K562 (cell line): ENCODE results near the gene FDPS. TPM values are rescaled to one million over a fixed set of nuclear protein-coding genes. Genes with fewer than 3 reads are reported as not detected.

Experiments used
- ATAC-seq: fragments of 200-7000 bp; cut with Tn5 transposase; 3 replicates; pipeline ENCODE4 v1.9.1; 2020; ENCODE audit warnings: moderate library complexity
- BruUV-seq: library from RNA; stranded (reverse); fragments of 400-500 nt; replicated peaks from 2 replicates; lab custom pipeline; 2021; lab: Mats Ljungman, UMichigan
- CTCF ChIA-PET: fragments of 300-600 bp; formaldehyde crosslinking; extraction: SDS; loops from one replicate; lab custom pipeline; 2021; ENCODE audit warnings: low intra/inter-chr PET ratio; lab: Yijun Ruan, JAX
- POLR2A ChIA-PET: fragments of 300-600, 350-650 bp; sonication (Branson Sonifier 250); formaldehyde crosslinking; extraction: SDS; loops from one replicate; lab custom pipeline; 2021; ENCODE audit warnings: antibody characterized with exemption, inconsistent platforms; lab: Yijun Ruan, JAX
- DNase-seq, 4 experiments: peaks; one replicate each; pipeline versions ENCODE4 v3.0.0 to v3.0.0-alpha.2; 2011 to 2018; ENCODE audit warnings: low spot score in 3 of 4, mixed read lengths in 3 of 4; ENCODE audit errors: extremely low read depth in 1 of 4
- FAIRE-seq: peaks from 2 replicates; lab custom pipeline; 2011; peaks lifted over from hg19 to GRCh38; lab: Jason Lieb, UNC
- H2AFZ ChIP-seq: 2 replicates; pipeline ENCODE4 v1.6.0; 2011; ENCODE audit warnings: low read depth, low read length, control low read depth, inconsistent platforms
- H3K27ac ChIP-seq: fragments of 200-600 bp; 3 replicates; pipeline ENCODE4 v1.8.0; 2011; ENCODE audit warnings: low read depth, mild to moderate bottlenecking, control low read depth, inconsistent platforms, low read length, moderate library complexity, mixed read lengths; ENCODE audit errors: extremely low read depth
- H3K27me3 ChIP-seq, 2 experiments: fragments of 300-600 bp in 1 of 2; 2 replicates in 1 of 2; 3 replicates in 1 of 2; pipeline versions ENCODE4 v1.6.0 to v1.8.0; 2011; ENCODE audit warnings: inconsistent platforms in 2 of 2, low read length in 2 of 2, mild to moderate bottlenecking in 1 of 2, mixed read lengths in 1 of 2, moderate library complexity in 1 of 2; ENCODE audit not compliant: control insufficient read depth in 2 of 2, insufficient read depth in 2 of 2
- H3K36me3 ChIP-seq: fragments of 300-600 bp; 3 replicates; pipeline ENCODE4 v1.8.0; 2011; ENCODE audit warnings: mild to moderate bottlenecking, low read length, inconsistent platforms; ENCODE audit not compliant: control insufficient read depth, insufficient read depth
- H3K4me1 ChIP-seq, 2 experiments: fragments of 200-600 bp in 1 of 2; replicated peaks in 1 of 2; 2 replicates in 1 of 2; 3 replicates in 1 of 2; pipeline versions ENCODE4 v1.5.1 to v1.8.0; 2011; ENCODE audit warnings: inconsistent platforms in 2 of 2, low read length in 2 of 2, mild to moderate bottlenecking in 1 of 2, mixed read lengths in 1 of 2, moderate library complexity in 1 of 2; ENCODE audit not compliant: control insufficient read depth in 2 of 2, insufficient read depth in 2 of 2
- H3K4me2 ChIP-seq: 2 replicates; pipeline ENCODE4 v1.6.1; 2011; ENCODE audit warnings: low read length, control low read depth, inconsistent platforms, mixed read lengths; ENCODE audit not compliant: insufficient read depth
- H3K4me3 ChIP-seq: fragments of 200-600 bp; sonication (generic), shearing (Covaris generic); 2 replicates; pipeline ENCODE4 v1.5.1; 2016; ENCODE audit warnings: control low read depth, inconsistent platforms
- H3K79me2 ChIP-seq: fragments of 200-600 bp; 3 replicates; pipeline ENCODE4 v1.8.0; 2011; ENCODE audit warnings: low read length, inconsistent platforms; ENCODE audit not compliant: control insufficient read depth, insufficient read depth
- H3K9ac ChIP-seq, 2 experiments: 2 replicates each; pipeline versions ENCODE4 v1.6.0 to v1.6.1; 2011; ENCODE audit warnings: low read depth in 2 of 2, low read length in 2 of 2, control low read depth in 1 of 2, inconsistent platforms in 1 of 2, mild to moderate bottlenecking in 1 of 2, mixed read lengths in 1 of 2; ENCODE audit not compliant: insufficient read depth in 1 of 2
- H3K9me1 ChIP-seq: one replicate; pipeline ENCODE4 v1.6.0; 2011; ENCODE audit warnings: inconsistent platforms, mild to moderate bottlenecking, low read length, moderate library complexity; ENCODE audit not compliant: control insufficient read depth, insufficient read depth
- H3K9me3 ChIP-seq: replicated peaks from 2 replicates; pipeline ENCODE4 v1.5.1; 2011; ENCODE audit warnings: low read depth, low read length, inconsistent platforms; ENCODE audit not compliant: control insufficient read depth, insufficient read depth
- H4K20me1 ChIP-seq: replicated peaks from 2 replicates; pipeline ENCODE4 v1.6.1; 2011; ENCODE audit warnings: low read length, inconsistent platforms, mixed read lengths; ENCODE audit not compliant: control insufficient read depth, insufficient read depth
- HEY1 ChIP-seq: fragments of 250-450 bp; sonication (Bioruptor Pico); IDR thresholded peaks from 2 replicates; pipeline ENCODE4 v1.5.0; 2020; ENCODE audit warnings: mild to moderate bottlenecking, moderate library complexity, borderline replicate concordance
- POLR3A ChIP-seq: IDR thresholded peaks from 2 replicates; pipeline ENCODE4 v1.6.1; 2011; ENCODE audit warnings: borderline replicate concordance, mild to moderate bottlenecking, moderate library complexity; ENCODE audit not compliant: insufficient read length, insufficient read depth; ENCODE audit errors: extremely low read depth
- SIN3A ChIP-seq, 2 experiments: fragments of 150-350 bp in 1 of 2; IDR thresholded peaks; 2 replicates each; pipeline ENCODE4 v1.6.1; 2011 to 2016; ENCODE audit warnings: borderline replicate concordance in 2 of 2, low read depth in 2 of 2, low read length in 2 of 2, mild to moderate bottlenecking in 2 of 2, moderate library complexity in 2 of 2; ENCODE audit not compliant: control insufficient read depth in 1 of 2
- TFAM ChIP-seq: fragments of 250-450 bp; sonication (Bioruptor Pico); conservative IDR thresholded peaks from 2 replicates; pipeline ENCODE4 v1.5.0; 2021; ENCODE audit warnings: mild to moderate bottlenecking, moderate library complexity
- WGBS: fragments of 100-300 bp; shearing (Covaris generic); methylation state at CpG from one replicate; pipeline ENCODE4 v1.1.6; 2016; ENCODE audit warnings: low coverage, mixed read lengths; ENCODE audit not compliant: insufficient coverage; ENCODE audit errors: missing lambda C conversion rate; 5-methylcytosine and 5-hydroxymethylcytosine counted together
- in situ Hi-C: fragments of 300-500 bp; cut with MboI; formaldehyde crosslinking; loops from 4 replicates; pipeline ENCODE4 v1.15.0; 2018; ENCODE audit warnings: inconsistent platforms, mixed read lengths
- intact Hi-C: fragments of 100-400 bp; cut with micrococcal nuclease; formaldehyde crosslinking; loops from 2 replicates; pipeline ENCODE4 v1.14.2; 2022
- polyA plus RNA-seq, 8 experiments: library from polyadenylated mRNA; depleted of rRNA in 4 of 8; stranded (reverse) in 5 of 8; unstranded in 3 of 8; fragments of >200 nt; fragmentation: Nextera tagmentation in 2 of 8; fragmentation: Illumina TruSeq in 1 of 8; extraction: Ambion mirVana in 2 of 8; extraction: Trizol in 1 of 8; gene quantifications; 2 replicates each; pipeline versions ENCODE4 v1.2.1 to v1.2.3, GENCODE V29; 2011 to 2014; ENCODE audit warnings: inconsistent platforms in 1 of 8, missing spikeins in 1 of 8
- total RNA-seq, 7 experiments: library from RNA; depleted of rRNA in 6 of 7; stranded (reverse); fragments of >200 nt in 6 of 7; fragmentation: Illumina TruSeq in 2 of 7; extraction: Trizol in 2 of 7; gene quantifications; 2 replicates each; pipeline versions ENCODE4 v1.2.1 to v1.2.3, GENCODE V29; 2011 to 2021; ENCODE audit warnings: low replicate concordance in 1 of 7

FDPS gene
- total and polyA plus RNA-seq, 9 of the 15 experiments (the other 6 are each of a cell fraction or from before 2014, with no cell fraction given), result 247 to 884 (median 360) TPM

DNA sequence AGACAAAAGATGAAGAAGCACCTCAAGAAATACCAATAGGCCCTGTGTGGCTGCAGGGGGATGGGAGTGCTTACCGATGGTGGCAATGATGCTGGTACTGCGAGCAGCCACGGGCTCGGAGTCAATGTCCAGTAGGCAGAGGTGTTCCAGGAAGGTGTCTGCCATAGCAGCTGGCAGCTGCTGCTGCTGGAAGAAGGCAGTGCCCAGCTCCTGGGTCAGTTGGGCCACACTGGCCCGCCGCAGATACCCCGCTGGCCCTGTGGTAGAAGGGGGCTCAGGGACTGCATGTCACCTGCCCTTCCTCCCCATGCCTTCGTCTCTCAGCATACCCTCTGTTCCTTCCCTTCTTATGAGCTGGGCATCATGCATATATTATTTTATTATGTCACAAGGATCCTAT is 8.6 kb upstream of the FDPS start:
- in situ Hi-C loops, result loop anchor here (25.0 kb wide), 1 partner anchor 1437 kb away; the partner anchor contains the start of genes ISG20L2, METTL25B and MRPL24
- no peaks in the 10 kb centered on the region for H3K27me3 ChIP-seq
- no TSS peak for BruUV-seq
- ATAC-seq (no peak), DNase-seq (no peak), FAIRE-seq (no peak)
- peaks cover 16 to 36% of the 10 kb centered on the region in 2 experiments; a peak in 4 of 5 replicates for H3K4me1 ChIP-seq
- no peaks in the 10 kb centered on the region for H3K9me1 ChIP-seq
- H3K9me3 ChIP-seq, result no peaks in the 10 kb centered on the region
- H3K9ac ChIP-seq, result peak overlapping the region; percentile 80 to 94
- ChIA-PET POLR2A (interaction anchor here (1.1 to 1.3 kb wide), 2 partner anchors 8 to 14 kb away, joined by 4 read pairs; partner anchors contain the start of gene FDPS), CTCF (no interaction called here)
- TF ChIP-seq SIN3A (IDR thresholded peaks at IDR 0.05; ENCODE audit: borderline replicate concordance in 2 of 2, control insufficient read depth in 1 of 2, low read depth in 2 of 2, low read length in 2 of 2), result 0 out of 4 replicates have a peak, but pooled peaks of 1 of the 2 experiments have one; percentile 6
- no peak for TF ChIP-seq TFAM (CRISPR knock-in tag)
- TF ChIP-seq HEY1, result no peak
- TF ChIP-seq POLR3A, result no peak
- peak overlapping the region; percentile 78; the same call in 1 of the 3 replicates for H3K27ac ChIP-seq
- peaks cover 39% of the 10 kb centered on the region for H3K79me2 ChIP-seq
- peaks cover 18% of the 10 kb centered on the region for H3K36me3 ChIP-seq
- H4K20me1 ChIP-seq, result no peaks in the 10 kb centered on the region
- H3K4me3 ChIP-seq, result peak overlapping the region; percentile 43; the same call in 1 of the 2 replicates
- peak overlapping the region; percentile 92 for H3K4me2 ChIP-seq
- 85% methylated on average over 7 of the region's 8 CpGs for WGBS
- intact Hi-C loops, result loop anchor here (2.0 kb wide), 1 partner anchor 23 kb away; the partner anchor contains the start of gene HCN3
- H2AFZ ChIP-seq, result no peak overlapping the region
